HG03565 (cell line): ENCODE results near the gene IFT81.

ENCODE experiments used
- ATAC-seq: cut with Tn5 transposase; IDR thresholded peaks from one replicate; pipeline ENCODE4 v1.9.1; 2021; ENCODE audit warnings: mild to moderate bottlenecking, moderate library complexity; ENCODE audit not compliant: unreplicated experiment

The IFT81 gene

GRCh38 chr12:110149086-110149660, 25.0 kb downstream of the IFT81 start:
- ATAC-seq = no peak

- no peak for ATAC-seq
Observed at GRCh38 chr12:110156766-110157165, 32.6 kb downstream of the IFT81 start.

- ATAC-seq = no peak
Observed at GRCh38 chr12:110157539-110157938, 33.4 kb downstream of the IFT81 start.

- ATAC-seq = no peak
Observed at GRCh38 chr12:110159671-110160245, 35.6 kb downstream of the IFT81 start.

- ATAC-seq = no peak
Observed at GRCh38 chr12:110165540-110166159, 41.5 kb downstream of the IFT81 start.

- no peak for ATAC-seq
Observed at GRCh38 chr12:110168732-110169455, 44.7 kb downstream of the IFT81 start.

GRCh38 chr12:110170535-110171185, 46.5 kb downstream of the IFT81 start:
- ATAC-seq = no peak

- ATAC-seq = no peak
Observed at GRCh38 chr12:110171186-110171538, 47.0 kb downstream of the IFT81 start.

GRCh38 chr12:110171636-110172035, 47.5 kb downstream of the IFT81 start:
- ATAC-seq = no peak

- no peak for ATAC-seq
Observed at GRCh38 chr12:110174373-110174996, 50.3 kb downstream of the IFT81 start.

GRCh38 chr12:110175201-110175600, 51.0 kb downstream of the IFT81 start:
- no peak for ATAC-seq

GRCh38 chr12:110176745-110177144, 52.6 kb downstream of the IFT81 start:
- ATAC-seq = no peak

- ATAC-seq = no peak
Observed at GRCh38 chr12:110179291-110179690, 55.1 kb downstream of the IFT81 start.

- ATAC-seq = no peak
Observed at GRCh38 chr12:110180591-110181005, 56.4 kb downstream of the IFT81 start.

- ATAC-seq = no peak
Observed at GRCh38 chr12:110182281-110182680, 58.1 kb downstream of the IFT81 start.

GRCh38 chr12:110183386-110183785, 59.2 kb downstream of the IFT81 start:
- no peak for ATAC-seq

- ATAC-seq = no peak
Observed at GRCh38 chr12:110185626-110186025, 61.5 kb downstream of the IFT81 start.

GRCh38 chr12:110186059-110186458, 61.9 kb downstream of the IFT81 start:
- ATAC-seq = no peak

- ATAC-seq = no peak
Observed at GRCh38 chr12:110193196-110193595, 69.0 kb downstream of the IFT81 start.

- no peak for ATAC-seq
Observed at GRCh38 chr12:110197003-110197402, 72.8 kb downstream of the IFT81 start.

- ATAC-seq = no peak
Observed at GRCh38 chr12:110198386-110198785, 74.2 kb downstream of the IFT81 start.
